ENCODE data around the gene GLT6D1.
A peak's percentile ranks its signal among the peaks of the same experiment; 100 is the strongest.

Gene GLT6D1

GRCh38 chr9:135608294-135608998 is 30.9 kb downstream of the GLT6D1 start:
- no peak for DNase-seq (ENCODE audit: low spot score)

- DNase-seq (ENCODE audit: low spot score) = no peak
Observed at GRCh38 chr9:135607401-135608293, 31.7 kb downstream of the GLT6D1 start.

- no peak for DNase-seq (ENCODE audit: low spot score)
Observed at GRCh38 chr9:135606885-135607259, 32.5 kb downstream of the GLT6D1 start.

- DNase-seq (ENCODE audit: low spot score) = no peak
Observed at GRCh38 chr9:135605238-135605781, 34.0 kb downstream of the GLT6D1 start.

- DNase-seq (ENCODE audit: low spot score) = no peak
Observed at GRCh38 chr9:135604437-135605237, 34.7 kb downstream of the GLT6D1 start.

- peak; percentile 52 for DNase-seq (ENCODE audit: low spot score)
Observed at GRCh38 chr9:135602789-135603481, 36.4 kb downstream of the GLT6D1 start.

GRCh38 chr9:135601988-135602387 is 37.4 kb downstream of the GLT6D1 start:
- DNase-seq (ENCODE audit: low spot score) = no peak

GRCh38 chr9:135600296-135600817 is 39.0 kb downstream of the GLT6D1 start:
- DNase-seq (ENCODE audit: low spot score) = no peak

GRCh38 chr9:135596211-135596610 is 43.1 kb downstream of the GLT6D1 start:
- DNase-seq (ENCODE audit: low spot score) = no peak

- no peak for DNase-seq (ENCODE audit: low spot score)
Observed at GRCh38 chr9:135592625-135593024, 46.7 kb downstream of the GLT6D1 start.

GRCh38 chr9:135592331-135592590 is 47.1 kb downstream of the GLT6D1 start:
- no peak for DNase-seq (ENCODE audit: low spot score)

- no peak for DNase-seq (ENCODE audit: low spot score)
Observed at GRCh38 chr9:135591506-135592330, 47.6 kb downstream of the GLT6D1 start.

GRCh38 chr9:135590486-135591079 is 48.8 kb downstream of the GLT6D1 start:
- no peak for DNase-seq (ENCODE audit: low spot score)

- DNase-seq (ENCODE audit: low spot score) = no peak
Observed at GRCh38 chr9:135589596-135590485, 49.5 kb downstream of the GLT6D1 start.

GRCh38 chr9:135588886-135589595 is 50.3 kb downstream of the GLT6D1 start:
- DNase-seq (ENCODE audit: low spot score) = no peak

- DNase-seq (ENCODE audit: low spot score) = no peak
Observed at GRCh38 chr9:135588371-135588770, 51.0 kb downstream of the GLT6D1 start.

GRCh38 chr9:135587658-135588057 is 51.7 kb downstream of the GLT6D1 start:
- no peak for DNase-seq (ENCODE audit: low spot score)

GRCh38 chr9:135586601-135587109 is 52.7 kb downstream of the GLT6D1 start:
- no peak for DNase-seq (ENCODE audit: low spot score)

All from hematopoietic multipotent progenitor cell treated with erythropoietin and hydrocortisone succinate and interleukin-3 and kit ligand, for 17 days (in vitro differentiated cells).